H9 (cell line): ENCODE results near the gene NPAS3. TPM values are rescaled to one million over a fixed set of nuclear protein-coding genes. Genes with fewer than 3 reads are reported as not detected.

ENCODE experiments used
- DNase-seq: peaks from one replicate; pipeline ENCODE4 v3.0.0-alpha.2; 2017
- H2AFZ ChIP-seq: one replicate; pipeline ENCODE4 v1.6.1; 2013; ENCODE audit warnings: mild to moderate bottlenecking, low read length, control low read depth, moderate library complexity
- H2AK5ac ChIP-seq: 2 replicates; pipeline ENCODE4 v1.6.1; 2013; ENCODE audit warnings: low read length, control low read depth, mixed read lengths; ENCODE audit not compliant: insufficient read length
- H2BK120ac ChIP-seq: one replicate; pipeline ENCODE4 v1.6.1; 2013; ENCODE audit warnings: low read depth, mild to moderate bottlenecking, low read length, control low read depth, inconsistent platforms; ENCODE audit not compliant: poor library complexity, severe bottlenecking
- H2BK12ac ChIP-seq: 2 replicates; pipeline ENCODE4 v1.6.1; 2013; ENCODE audit warnings: low read length, control low read depth, mixed read lengths, low read depth; ENCODE audit not compliant: insufficient read length
- H2BK15ac ChIP-seq: 2 replicates; pipeline ENCODE4 v1.6.1; 2013; ENCODE audit warnings: low read depth, low read length, control low read depth
- H2BK20ac ChIP-seq: one replicate; pipeline ENCODE4 v1.6.1; 2013; ENCODE audit warnings: low read depth, mild to moderate bottlenecking, low read length, control low read depth, inconsistent platforms; ENCODE audit not compliant: poor library complexity, severe bottlenecking
- H2BK5ac ChIP-seq: 2 replicates; pipeline ENCODE4 v1.6.1; 2013; ENCODE audit warnings: low read length, control low read depth, mixed read lengths; ENCODE audit not compliant: insufficient read length
- H3K14ac ChIP-seq: 2 replicates; pipeline ENCODE4 v1.6.1; 2013; ENCODE audit warnings: low read length, control low read depth; ENCODE audit not compliant: insufficient read depth
- H3K18ac ChIP-seq: 2 replicates; pipeline ENCODE4 v1.6.1; 2013; ENCODE audit warnings: low read depth, mild to moderate bottlenecking, mixed read lengths, low read length, control low read depth; ENCODE audit not compliant: insufficient read length
- H3K23ac ChIP-seq: 2 replicates; pipeline ENCODE4 v1.6.1; 2013; ENCODE audit warnings: low read length, control low read depth, mixed read lengths, low read depth; ENCODE audit not compliant: insufficient read length
- H3K23me2 ChIP-seq: 2 replicates; pipeline ENCODE4 v1.6.1; 2013; ENCODE audit warnings: low read depth, mild to moderate bottlenecking, mixed read lengths, low read length, control low read depth; ENCODE audit not compliant: insufficient read length, poor library complexity, severe bottlenecking
- H3K27ac ChIP-seq: 2 replicates; pipeline ENCODE4 v1.5.1; 2013; ENCODE audit warnings: low read length, control low read depth, mixed read lengths, low read depth; ENCODE audit not compliant: insufficient read length
- H3K27me3 ChIP-seq: 2 replicates; pipeline ENCODE4 v1.6.1; 2013; ENCODE audit warnings: low read length, control low read depth, inconsistent platforms; ENCODE audit not compliant: insufficient read depth
- H3K4ac ChIP-seq: 2 replicates; pipeline ENCODE4 v1.6.1; 2013; ENCODE audit warnings: low read depth, mild to moderate bottlenecking, control low read depth, inconsistent platforms, low read length, moderate library complexity
- H3K4me1 ChIP-seq: 2 replicates; pipeline ENCODE4 v1.6.1; 2013; ENCODE audit warnings: low read length, control low read depth, inconsistent platforms; ENCODE audit not compliant: insufficient read depth
- H3K4me2 ChIP-seq: 2 replicates; pipeline ENCODE4 v1.6.1; 2013; ENCODE audit warnings: low read length, control low read depth, mixed read lengths; ENCODE audit not compliant: insufficient read length, insufficient read depth
- H3K56ac ChIP-seq: 2 replicates; pipeline ENCODE4 v1.6.1; 2013; ENCODE audit warnings: low read depth, mild to moderate bottlenecking, mixed read lengths, low read length, control low read depth; ENCODE audit not compliant: insufficient read length
- H3K79me1 ChIP-seq: 2 replicates; pipeline ENCODE4 v1.6.1; 2013; ENCODE audit warnings: low read depth, mild to moderate bottlenecking, moderate library complexity, low read length, control low read depth, inconsistent platforms; ENCODE audit not compliant: insufficient read depth, poor library complexity, severe bottlenecking
- H3K79me2 ChIP-seq: 2 replicates; pipeline ENCODE4 v1.6.1; 2013; ENCODE audit warnings: low read length, control low read depth, inconsistent platforms; ENCODE audit not compliant: insufficient read depth
- H3K9ac ChIP-seq: 2 replicates; pipeline ENCODE4 v1.6.1; 2013; ENCODE audit warnings: low read length, control low read depth, mixed read lengths; ENCODE audit not compliant: insufficient read length; ENCODE audit errors: extremely low read depth
- H3K9me3 ChIP-seq: one replicate; pipeline ENCODE4 v1.6.1; 2013; ENCODE audit warnings: low read depth, low read length, inconsistent platforms; ENCODE audit not compliant: control insufficient read depth
- H3T11ph ChIP-seq: one replicate; pipeline ENCODE4 v1.6.1; 2013; ENCODE audit warnings: mild to moderate bottlenecking, low read length, control low read depth, inconsistent platforms
- H4K20me1 ChIP-seq: one replicate; pipeline ENCODE4 v1.6.1; 2013; ENCODE audit not compliant: control insufficient read depth, insufficient read length, insufficient read depth
- H4K5ac ChIP-seq: 2 replicates; pipeline ENCODE4 v1.6.1; 2013; ENCODE audit warnings: low read depth, mild to moderate bottlenecking, mixed read lengths, low read length, control low read depth; ENCODE audit not compliant: insufficient read length
- H4K8ac ChIP-seq: replicated peaks from 2 replicates; pipeline ENCODE4 v1.6.1; 2013; ENCODE audit warnings: low read length, control low read depth, mixed read lengths, low read depth; ENCODE audit not compliant: insufficient read length
- H4K91ac ChIP-seq: 2 replicates; pipeline ENCODE4 v1.6.1; 2013; ENCODE audit warnings: low read depth, mild to moderate bottlenecking, moderate library complexity, mixed read lengths, low read length, control low read depth; ENCODE audit not compliant: insufficient read length
- H3K27ac Mint-ChIP-seq, 3 experiments: 2 replicates in 2 of 3; 3 replicates in 1 of 3; pipeline ENCODE4 v1.8.0; 2020 to 2021; ENCODE audit warnings: mixed read lengths in 3 of 3, mild to moderate bottlenecking in 1 of 3, moderate library complexity in 1 of 3
- H3K27me3 Mint-ChIP-seq: 2 replicates; pipeline ENCODE4 v1.8.0; 2021; ENCODE audit warnings: low read depth, mild to moderate bottlenecking, moderate library complexity, mixed read lengths
- H3K36me3 Mint-ChIP-seq, 3 experiments: 2 replicates in 2 of 3; 3 replicates in 1 of 3; pipeline ENCODE4 v1.8.0; 2020 to 2021; ENCODE audit warnings: low read depth in 3 of 3, mixed read lengths in 3 of 3; ENCODE audit not compliant: insufficient read depth in 1 of 3
- H3K4me1 Mint-ChIP-seq, 2 experiments: 2 replicates each; pipeline ENCODE4 v1.8.0; 2020; ENCODE audit warnings: mixed read lengths in 2 of 2
- H3K4me3 Mint-ChIP-seq, 2 experiments: 2 replicates in 1 of 2; 3 replicates in 1 of 2; pipeline ENCODE4 v1.8.0; 2020 to 2021; ENCODE audit warnings: mild to moderate bottlenecking in 2 of 2, mixed read lengths in 2 of 2, moderate library complexity in 1 of 2
- H3K9me3 Mint-ChIP-seq, 2 experiments: 2 replicates in 1 of 2; 3 replicates in 1 of 2; pipeline ENCODE4 v1.8.0; 2020; ENCODE audit warnings: mild to moderate bottlenecking in 2 of 2, mixed read lengths in 2 of 2, moderate library complexity in 1 of 2
- CTCF ChIP-seq: fragments of 200-600 bp; sonication (generic); conservative IDR thresholded peaks from 3 replicates; pipeline ENCODE4 v1.8.0; 2021; ENCODE audit warnings: antibody characterized with exemption, mild to moderate bottlenecking
- WGBS: extraction: QIAGEN DNeasy Blood & Tissue Kit; methylation state at CpG from one replicate; pipeline ENCODE4 v1.1.7; 2013; ENCODE audit warnings: missing lambda C conversion rate, low lambda C conversion rate, mixed read lengths; ENCODE audit not compliant: insufficient read length; ENCODE audit errors: extremely low coverage; 5-methylcytosine and 5-hydroxymethylcytosine counted together
- total RNA-seq: library from RNA; stranded (reverse); gene quantifications from 2 replicates; pipeline ENCODE4 v1.2.1, GENCODE V29; 2021

NPAS3 gene
- total RNA-seq, 1 experiment from 2014 or later, result 0.17 TPM

DNA sequence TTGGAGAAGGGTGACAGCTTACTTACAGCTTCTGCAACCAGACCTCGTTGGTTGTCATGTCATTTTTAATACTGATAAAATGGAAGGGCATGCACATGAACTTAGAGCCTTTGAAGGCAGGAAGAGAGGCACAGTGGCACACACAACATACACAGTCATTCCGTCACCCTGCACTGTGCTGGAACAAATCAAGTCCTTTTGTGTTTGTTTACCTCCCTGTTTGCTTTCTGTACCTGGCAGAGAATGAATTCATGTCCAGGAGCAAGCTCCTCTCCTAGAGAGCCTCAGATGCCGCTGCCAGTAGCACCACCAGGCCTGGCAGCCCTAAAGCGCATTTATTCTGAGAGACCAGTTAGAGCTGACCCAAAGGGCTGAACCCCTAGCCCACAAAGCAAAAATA lies 551.9 kb downstream of the NPAS3 start:
- Histone ChIP-seq H4K91ac (no peak overlapping the region), H3K23me2 (no peaks in the 10 kb centered on the region), H3K79me1 (no peaks in the 10 kb centered on the region), H3K27ac (no peak overlapping the region), H3K56ac (no peak overlapping the region), H3K4ac (no peak overlapping the region), H3K4me2 (no peak overlapping the region), H3K9me3 (no peaks in the 10 kb centered on the region), H2AK5ac (no peak overlapping the region), H3K23ac (no peak overlapping the region), H2BK12ac (no peak overlapping the region), H2BK120ac (no peak overlapping the region), H3K4me1 (no peaks in the 10 kb centered on the region; the same call in 1 of the 2 replicates), H4K8ac (no peak overlapping the region), H3K27me3 (no peaks in the 10 kb centered on the region), H3K79me2 (no peaks in the 10 kb centered on the region), H3K14ac (no peak overlapping the region), H2AFZ (no peak overlapping the region), H2BK20ac (no peak overlapping the region), H2BK15ac (no peak overlapping the region), H3K18ac (no peak overlapping the region), H4K5ac (no peak overlapping the region), H4K20me1 (no peaks in the 10 kb centered on the region), H3K9ac (no peak overlapping the region), H3T11ph (no peak overlapping the region), H2BK5ac (no peak overlapping the region)
- peaks cover 4 to 9% (median 6%) of the 10 kb centered on the region in 3 experiments; a peak in 6 of 7 replicates for H3K36me3 Mint-ChIP-seq
- no peak for TF ChIP-seq CTCF
- H3K9me3 Mint-ChIP-seq, result peaks cover 5 to 10% of the 10 kb centered on the region in 2 experiments; a peak in 3 of 5 replicates
- no peak overlapping the region for H3K27ac Mint-ChIP-seq
- no peak overlapping the region for H3K4me3 Mint-ChIP-seq
- no peak for DNase-seq
- H3K4me1 Mint-ChIP-seq, result peaks cover 21% of the 10 kb centered on the region in 2 experiments
- H3K27me3 Mint-ChIP-seq, result no peaks in the 10 kb centered on the region
- WGBS, result no CpG with 5 or more reads among the region's 4 CpGs
